SK-N-SH (cell line): Measurements from ENCODE around the gene TIGAR. TPM values are rescaled to one million over a fixed set of nuclear protein-coding genes. Genes with fewer than 3 reads are reported as not detected.
A peak's percentile ranks its signal among the peaks of the same experiment; 100 is the strongest.

ENCODE experiments used
- CTCF ChIA-PET: fragments of 300-600, 350-600 bp; formaldehyde crosslinking; extraction: SDS; loops from one replicate; lab custom pipeline; 2021; lab: Yijun Ruan, JAX
- POLR2A ChIA-PET: fragments of 350-600 bp; sonication (Branson Sonifier 250); formaldehyde crosslinking; extraction: SDS; loops from one replicate; lab custom pipeline; 2020; ENCODE audit warnings: antibody characterized with exemption, inconsistent platforms; lab: Yijun Ruan, JAX
- DNase-seq: peaks from one replicate; pipeline ENCODE4 v3.0.0; 2012
- H2AFZ ChIP-seq: fragments of 200-600 bp; sonication (generic); 2 replicates; pipeline ENCODE4 v1.8.1; 2016; ENCODE audit warnings: antibody characterized with exemption, mild to moderate bottlenecking, low read depth
- H3F3A ChIP-seq: fragments of 200-600 bp; sonication (generic); replicated peaks from 2 replicates; pipeline ENCODE3; 2016; ENCODE audit warnings: antibody characterized with exemption, mild to moderate bottlenecking; ENCODE audit not compliant: insufficient read depth
- H3K27ac ChIP-seq, 2 experiments: fragments of 200-500 bp in 1 of 2; fragments of 200-600 bp in 1 of 2; sonication (Bioruptor generic) in 1 of 2; sonication (generic), shearing (Covaris generic) in 1 of 2; 2 replicates each; pipeline versions ENCODE4 v1.5.1 to v1.6.1; 2014 to 2016; ENCODE audit warnings: low read depth in 2 of 2, inconsistent platforms in 1 of 2, low read length in 1 of 2, mild to moderate bottlenecking in 1 of 2, mixed read lengths in 1 of 2
- H3K27me3 ChIP-seq: fragments of 200-600 bp; sonication (generic), shearing (Covaris generic); 2 replicates; pipeline ENCODE4 v1.6.1; 2016; ENCODE audit warnings: mixed run types; ENCODE audit not compliant: insufficient read depth
- H3K36me3 ChIP-seq, 2 experiments: fragments of 200-500 bp in 1 of 2; fragments of 200-600 bp in 1 of 2; sonication (Bioruptor generic) in 1 of 2; sonication (generic) in 1 of 2; replicated peaks in 1 of 2; 2 replicates each; pipeline versions ENCODE3 to v1.5.1; 2014 to 2016; ENCODE audit warnings: low read length in 1 of 2, mild to moderate bottlenecking in 1 of 2; ENCODE audit not compliant: insufficient read depth in 2 of 2, control insufficient read depth in 1 of 2
- H3K4me1 ChIP-seq, 2 experiments: fragments of 200-500 bp in 1 of 2; fragments of 200-600 bp in 1 of 2; sonication (Bioruptor generic) in 1 of 2; sonication (generic), shearing (Covaris generic) in 1 of 2; 2 replicates each; pipeline versions ENCODE4 v1.5.1 to v1.6.1; 2014 to 2016; ENCODE audit warnings: low read depth in 1 of 2, low read length in 1 of 2, mixed run types in 1 of 2; ENCODE audit not compliant: insufficient read depth in 2 of 2, control insufficient read depth in 1 of 2
- H3K4me2 ChIP-seq: fragments of 200-600 bp; sonication (generic), shearing (Covaris generic); 2 replicates; pipeline ENCODE4 v1.6.1; 2017; ENCODE audit warnings: mixed run types
- H3K4me3 ChIP-seq, 2 experiments: fragments of 200-500 bp in 1 of 2; fragments of 200-600 bp in 1 of 2; sonication (Bioruptor generic) in 1 of 2; sonication (generic), shearing (Covaris generic) in 1 of 2; 2 replicates each; pipeline versions ENCODE4 v1.5.1 to v1.8.1; 2014 to 2016; ENCODE audit warnings: low read depth in 2 of 2, inconsistent platforms in 1 of 2, low read length in 1 of 2, mild to moderate bottlenecking in 1 of 2, mixed read lengths in 1 of 2, moderate library complexity in 1 of 2
- H3K79me2 ChIP-seq: fragments of 200-600 bp; sonication (generic); 2 replicates; pipeline ENCODE4 v1.8.1; 2017; ENCODE audit warnings: mild to moderate bottlenecking; ENCODE audit not compliant: insufficient read depth
- H3K9ac ChIP-seq: fragments of 200-600 bp; sonication (generic); 2 replicates; pipeline ENCODE4 v1.6.1; 2017; ENCODE audit warnings: mixed run types
- H3K9me2 ChIP-seq: fragments of 200-600 bp; sonication (generic); 2 replicates; pipeline ENCODE4 v1.6.1; 2017; ENCODE audit warnings: mixed run types
- H3K9me3 ChIP-seq: fragments of 200-600 bp; sonication (generic); 2 replicates; pipeline ENCODE4 v1.6.1; 2017; ENCODE audit warnings: mixed run types, mild to moderate bottlenecking, moderate library complexity
- H4K20me1 ChIP-seq: fragments of 200-600 bp; sonication (generic); 2 replicates; pipeline ENCODE4 v1.6.1; 2017; ENCODE audit warnings: mild to moderate bottlenecking, mixed run types; ENCODE audit not compliant: insufficient read depth
- EZH2phosphoT487 ChIP-seq: fragments of 200-600 bp; sonication (generic); IDR thresholded peaks from 2 replicates; pipeline ENCODE4 v1.6.1; 2017; ENCODE audit warnings: low read depth, mixed run types, mild to moderate bottlenecking, antibody characterized with exemption, moderate library complexity, borderline replicate concordance
- FOSL2 ChIP-seq: IDR thresholded peaks from 2 replicates; pipeline ENCODE4 v1.4.0; 2012; ENCODE audit warnings: low read depth, mild to moderate bottlenecking, moderate library complexity, borderline replicate concordance
- GATA2 ChIP-seq: sonication (generic); formaldehyde crosslinking; IDR thresholded peaks from 2 replicates; pipeline ENCODE4 v1.5.0; 2020; ENCODE audit warnings: mild to moderate bottlenecking, missing genetic modification reagents
- MEF2A ChIP-seq: IDR thresholded peaks from 2 replicates; pipeline ENCODE4 v1.4.0; 2012; ENCODE audit warnings: low read depth, borderline replicate concordance
- REST ChIP-seq: IDR thresholded peaks from 2 replicates; pipeline ENCODE4 v1.6.1; 2012; ENCODE audit warnings: mild to moderate bottlenecking, low read depth, low read length, moderate library complexity
- SMC3 ChIP-seq: IDR thresholded peaks from 2 replicates; pipeline ENCODE4 v1.6.1; 2012; ENCODE audit warnings: low read depth, low read length, improper control_type of control experiment
- YY1 ChIP-seq: IDR thresholded peaks from 2 replicates; pipeline ENCODE4 v1.4.0; 2012; ENCODE audit warnings: low read depth, mild to moderate bottlenecking
- WGBS: methylation state at CpG from one replicate; pipeline ENCODE4 v1.1.6; 2017; ENCODE audit warnings: low lambda C conversion rate; 5-methylcytosine and 5-hydroxymethylcytosine counted together
- polyA plus RNA-seq, 3 experiments: library from polyadenylated mRNA; depleted of rRNA; stranded (reverse); fragments of >200 nt; gene quantifications; 2 replicates each; pipeline ENCODE4 v1.2.3, GENCODE V29; 2012

Gene TIGAR
- polyA plus RNA-seq, 1 of the 3 experiments (the other 2 are of a cell fraction) = 8.3 TPM

- H3K9me3 ChIP-seq = no peaks in the 10 kb centered on the region
- TF ChIP-seq MEF2A (no peak), EZH2phosphoT487 (peak; percentile 78; the same call in 1 of the 2 replicates)
- no peaks in the 10 kb centered on the region for H4K20me1 ChIP-seq
- CTCF ChIA-PET = interaction anchor here (0.7 to 6.5 kb wide), 14 partner anchors 7 to 976 kb away, joined by 3 to 193 read pairs (median 8); no protein-coding TSS in a partner anchor
- no peak overlapping the region for H3K27ac ChIP-seq
- H3K4me2 ChIP-seq = peak overlapping the region; percentile 50; the same call in 1 of the 2 replicates
- no peaks in the 10 kb centered on the region for H3K9me2 ChIP-seq
- DNase-seq = no peak
- H3K27me3 ChIP-seq = peaks cover 96% of the 10 kb centered on the region
- H3K36me3 ChIP-seq = no peaks in the 10 kb centered on the region
- H3K9ac ChIP-seq = no peak overlapping the region
- POLR2A ChIA-PET = no interaction called here
- no peak overlapping the region for H2AFZ ChIP-seq
- 5% methylated on average over 35 of the region's 43 CpGs for WGBS
- peaks cover 0 to 4% of the 10 kb centered on the region in 2 experiments; a peak in 2 of 4 replicates for H3K4me1 ChIP-seq
- no peak overlapping the region for H3K4me3 ChIP-seq
- H3F3A ChIP-seq = peaks cover 4% of the 10 kb centered on the region
- no peaks in the 10 kb centered on the region for H3K79me2 ChIP-seq
These were observed 45.8 kb upstream of the TIGAR start for GRCh38 chr12:4275016-4275869.

GRCh38 chr12:4275870-4276301, 45.1 kb upstream of the TIGAR start:
- H3K27me3 ChIP-seq = peaks cover 98% of the 10 kb centered on the region
- no peak for TF ChIP-seq SMC3
- TF ChIP-seq FOSL2 = no peak
- TF ChIP-seq YY1 = no peak
- no peak for TF ChIP-seq GATA2 (CRISPR knock-in tag)
- TF ChIP-seq REST = no peak
- TF ChIP-seq, all 33 proteins: peak for 0
- CTCF ChIA-PET = interaction anchor here (0.9 to 6.5 kb wide), 32 partner anchors 8 to 976 kb away, joined by 3 to 193 read pairs (median 6); partner anchors contain the start of gene PARP11
- Histone ChIP-seq H3F3A (peaks cover 4% of the 10 kb centered on the region), H4K20me1 (no peaks in the 10 kb centered on the region), H3K9me3 (no peaks in the 10 kb centered on the region), H3K36me3 (no peaks in the 10 kb centered on the region), H3K4me2 (no peak overlapping the region), H3K4me3 (no peak overlapping the region), H3K4me1 (peaks cover 0 to 4% of the 10 kb centered on the region in 2 experiments; a peak in 2 of 4 replicates), H3K79me2 (no peaks in the 10 kb centered on the region), H2AFZ (no peak overlapping the region), H3K27ac (no peak overlapping the region), H3K9ac (no peak overlapping the region), H3K9me2 (no peaks in the 10 kb centered on the region)
- POLR2A ChIA-PET = no interaction called here
- no peak for DNase-seq
- 8% methylated on average over 14 of the region's 14 CpGs for WGBS
